HEK293T (cell line): ENCODE results near the gene ADAMTS17.

Source experiments
- BHLHE40 ChIP-seq: fragments of 450-650 bp; IDR thresholded peaks from 2 replicates; pipeline ENCODE4 v1.6.1; 2016; ENCODE audit warnings: mild to moderate bottlenecking, moderate library complexity, borderline replicate concordance
- ELF4 ChIP-seq: fragments of 450-650 bp; IDR thresholded peaks from 2 replicates; pipeline ENCODE4 v1.6.1; 2017; ENCODE audit warnings: antibody characterized with exemption
- NFRKB ChIP-seq: fragments of 450-650 bp; IDR thresholded peaks from 2 replicates; pipeline ENCODE4 v1.6.1; 2016; ENCODE audit warnings: mild to moderate bottlenecking, moderate library complexity
- PKNOX1 ChIP-seq: fragments of 450-650 bp; IDR thresholded peaks from 2 replicates; pipeline ENCODE4 v1.6.1; 2016
- SUZ12 ChIP-seq: fragments of 450-650 bp; IDR thresholded peaks from 2 replicates; pipeline ENCODE4 v1.6.1; 2016; ENCODE audit warnings: mild to moderate bottlenecking
- TARDBP ChIP-seq: fragments of 450-650 bp; IDR thresholded peaks from 2 replicates; pipeline ENCODE4 v1.6.1; 2016

- TF ChIP-seq PKNOX1, result no peak
- TF ChIP-seq TARDBP, result no peak
- no peak for TF ChIP-seq SUZ12
- no peak for TF ChIP-seq ELF4
- no peak for TF ChIP-seq NFRKB
- no peak for TF ChIP-seq BHLHE40
These were observed 390.3 kb downstream of the ADAMTS17 start for GRCh38 chr15:99951511-99951910.
